HCT116 (cell line): Measurements from ENCODE around the gene LAMTOR3. TPM values are rescaled to one million over a fixed set of nuclear protein-coding genes. Genes with fewer than 3 reads are reported as not detected.
"Not testable (repeated sequence)": the region's sequence is repeated elsewhere in the genome, so short reads cannot be mapped to it uniquely, and the experiment has no call there.

ENCODE experiments used
- ATAC-seq: fragments of 200-7000 bp; cut with Tn5 transposase; 2 replicates; pipeline ENCODE4 v1.9.1; 2020; ENCODE audit warnings: mild to moderate bottlenecking, moderate library complexity
- BruUV-seq: library from RNA; stranded (reverse); fragments of 400-500 nt; replicated peaks from 2 replicates; lab custom pipeline; 2021; lab: Mats Ljungman, UMichigan
- CTCF ChIA-PET: fragments of 300-600 bp; sonication (Branson Sonifier 250); formaldehyde crosslinking; loops from one replicate; lab custom pipeline; 2021; ENCODE audit warnings: antibody characterized with exemption; lab: Charles Lee
- POLR2A ChIA-PET: fragments of 300-600, 350-600 bp; sonication (Branson Sonifier 250); formaldehyde crosslinking; loops from one replicate; lab custom pipeline; 2021; ENCODE audit warnings: antibody characterized with exemption; lab: Charles Lee
- RAD21 ChIA-PET, 2 experiments: fragments of 300-600 bp; sonication (Branson Sonifier 250); formaldehyde crosslinking; loops; one replicate each; lab custom pipeline; 2023; ENCODE audit warnings: low total read pairs in 2 of 2; ENCODE audit not compliant: uncharacterized antibody in 2 of 2, unreplicated experiment in 2 of 2, low non-redundant PET in 1 of 2; lab: Charles Lee
- DNase-seq: peaks from one replicate; pipeline ENCODE4 v3.0.0-alpha.2; 2010; ENCODE audit warnings: low read depth, low spot score
- H2AFZ ChIP-seq: fragments of 200-600 bp; shearing (Covaris generic), sonication (generic); 2 replicates; pipeline ENCODE4 v1.6.1; 2017; ENCODE audit warnings: low read depth, mixed run types, mixed read lengths, antibody characterized with exemption, low read length; ENCODE audit not compliant: poor library complexity, severe bottlenecking
- H3K27ac ChIP-seq: 2 replicates; pipeline ENCODE4 v1.5.1; 2012; ENCODE audit warnings: low read depth, low read length
- H3K27me3 ChIP-seq: fragments of 200-600 bp; sonication (generic); 2 replicates; pipeline ENCODE4 v1.6.1; 2016; ENCODE audit warnings: mixed run types, low read length, mixed read lengths; ENCODE audit not compliant: insufficient read depth
- H3K36me3 ChIP-seq, 2 experiments: fragments of 200-500 bp in 1 of 2; fragments of 200-600 bp in 1 of 2; sonication (Bioruptor generic) in 1 of 2; sonication (generic) in 1 of 2; 2 replicates each; pipeline versions ENCODE4 v1.5.1 to v1.6.1; 2014 to 2016; ENCODE audit warnings: low read length in 2 of 2, inconsistent platforms in 1 of 2, mixed read lengths in 1 of 2, mixed run types in 1 of 2; ENCODE audit not compliant: insufficient read depth in 2 of 2, control insufficient read depth in 1 of 2
- H3K4me1 ChIP-seq, 2 experiments: fragments of 200-600 bp in 1 of 2; sonication (generic) in 1 of 2; 2 replicates each; pipeline versions ENCODE4 v1.5.1 to v1.6.1; 2012 to 2017; ENCODE audit warnings: low read length in 2 of 2, inconsistent platforms in 1 of 2, mild to moderate bottlenecking in 1 of 2, mixed read lengths in 1 of 2, mixed run types in 1 of 2, moderate library complexity in 1 of 2; ENCODE audit not compliant: insufficient read depth in 2 of 2, control insufficient read depth in 1 of 2
- H3K4me2 ChIP-seq: fragments of 200-600 bp; sonication (generic); 2 replicates; pipeline ENCODE4 v1.6.1; 2017; ENCODE audit warnings: mixed run types, low read length, mixed read lengths
- H3K4me3 ChIP-seq, 2 experiments: fragments of 200-600 bp in 1 of 2; sonication (generic) in 1 of 2; replicated peaks in 1 of 2; 2 replicates each; pipeline ENCODE4 v1.5.1; 2011 to 2016; ENCODE audit warnings: low read length in 2 of 2, control low read depth in 1 of 2, low read depth in 1 of 2, mild to moderate bottlenecking in 1 of 2, mixed read lengths in 1 of 2, mixed run types in 1 of 2
- H3K79me2 ChIP-seq: fragments of 200-600 bp; sonication (generic); 2 replicates; pipeline ENCODE4 v1.6.1; 2017; ENCODE audit warnings: mild to moderate bottlenecking, mixed run types, low read length, moderate library complexity, mixed read lengths; ENCODE audit not compliant: insufficient read depth
- H3K9ac ChIP-seq: fragments of 200-600 bp; sonication (generic); 2 replicates; pipeline ENCODE4 v1.6.1; 2016; ENCODE audit warnings: low read length, mixed read lengths
- H3K9me2 ChIP-seq: fragments of 200-600 bp; sonication (generic), shearing (Covaris generic); 2 replicates; pipeline ENCODE4 v1.6.1; 2017; ENCODE audit warnings: mixed run types, mild to moderate bottlenecking, moderate library complexity; ENCODE audit not compliant: insufficient read depth
- H3K9me3 ChIP-seq, 2 experiments: fragments of 200-500 bp in 1 of 2; fragments of 200-600 bp in 1 of 2; sonication (Bioruptor generic) in 1 of 2; sonication (generic) in 1 of 2; 2 replicates each; pipeline ENCODE4 v1.6.1; 2014 to 2017; ENCODE audit warnings: low read length in 2 of 2, mixed read lengths in 2 of 2, inconsistent platforms in 1 of 2, low read depth in 1 of 2, mild to moderate bottlenecking in 1 of 2, mixed run types in 1 of 2, moderate library complexity in 1 of 2; ENCODE audit not compliant: control insufficient read depth in 1 of 2, insufficient read depth in 1 of 2
- H4K20me1 ChIP-seq: fragments of 200-600 bp; sonication (generic), shearing (Covaris generic); 2 replicates; pipeline ENCODE4 v1.6.1; 2017; ENCODE audit warnings: mixed run types, mild to moderate bottlenecking, moderate library complexity; ENCODE audit not compliant: insufficient read depth
- CBX3 ChIP-seq: IDR thresholded peaks from 2 replicates; pipeline ENCODE4 v1.6.1; 2012; ENCODE audit warnings: low read depth
- CEBPB ChIP-seq: IDR thresholded peaks from 2 replicates; pipeline ENCODE4 v1.6.1; 2012; ENCODE audit warnings: low read depth
- EGR1 ChIP-seq: IDR thresholded peaks from 2 replicates; pipeline ENCODE4 v1.6.1; 2012; ENCODE audit warnings: low read depth
- EZH2 ChIP-seq: fragments of 200-600 bp; sonication (generic); IDR thresholded peaks from 2 replicates; pipeline ENCODE4 v1.6.1; 2017; ENCODE audit warnings: antibody characterized with exemption, mixed run types
- EZH2phosphoT487 ChIP-seq: fragments of 200-600 bp; IDR thresholded peaks from 2 replicates; pipeline ENCODE4 v1.6.1; 2018; ENCODE audit warnings: antibody characterized with exemption, borderline replicate concordance
- FOSL1 ChIP-seq: IDR thresholded peaks from 2 replicates; pipeline ENCODE4 v1.6.1; 2012; ENCODE audit warnings: low read depth
- POLR2A ChIP-seq: IDR thresholded peaks from 2 replicates; pipeline ENCODE4 v1.7.0; 2011; ENCODE audit warnings: borderline replicate concordance; ENCODE audit not compliant: insufficient read depth, insufficient read length; ENCODE audit errors: extremely low read depth
- POLR2AphosphoS5 ChIP-seq: IDR thresholded peaks from 2 replicates; pipeline ENCODE4 v1.6.1; 2011; ENCODE audit warnings: mild to moderate bottlenecking, low read depth, low read length, moderate library complexity
- RAD21 ChIP-seq: IDR thresholded peaks from 2 replicates; pipeline ENCODE4 v1.6.1; 2012; ENCODE audit warnings: low read depth, mild to moderate bottlenecking
- SIN3A ChIP-seq: IDR thresholded peaks from 2 replicates; pipeline ENCODE4 v1.6.1; 2012; ENCODE audit warnings: low read depth
- SRF ChIP-seq: IDR thresholded peaks from 2 replicates; pipeline ENCODE4 v1.6.1; 2012; ENCODE audit warnings: low read depth
- YY1 ChIP-seq: IDR thresholded peaks from 2 replicates; pipeline ENCODE4 v1.6.1; 2011; ENCODE audit warnings: low read length, low read depth, moderate library complexity, mild to moderate bottlenecking; ENCODE audit not compliant: insufficient replicate concordance; ENCODE audit errors: extremely low read depth
- ZFX ChIP-seq: fragments of 450-650 bp; IDR thresholded peaks from 2 replicates; pipeline ENCODE4 v1.6.1; 2017
- ZNF274 ChIP-seq: fragments of 200-500 bp; sonication (Bioruptor generic); IDR thresholded peaks from 2 replicates; pipeline ENCODE4 v1.6.1; 2014; ENCODE audit warnings: mild to moderate bottlenecking, low read depth, low read length, inconsistent platforms
- intact Hi-C: fragments of 100-400 bp; cut with micrococcal nuclease; formaldehyde crosslinking; loops from 2 replicates; pipeline ENCODE4 v1.10.0; 2022
- total RNA-seq: library from RNA; stranded (reverse); gene quantifications from one replicate; pipeline ENCODE4 v1.2.1, GENCODE V29; 2021; ENCODE audit not compliant: unreplicated experiment
- TF ChIP-seq, protein P1 (sequence below): IDR thresholded peaks from 2 replicates; pipeline ENCODE4 v1.6.1; 2012; ENCODE audit warnings: low read depth

Gene LAMTOR3
- total RNA-seq, 1 experiment from 2014 or later: 21.0 TPM

DNA sequence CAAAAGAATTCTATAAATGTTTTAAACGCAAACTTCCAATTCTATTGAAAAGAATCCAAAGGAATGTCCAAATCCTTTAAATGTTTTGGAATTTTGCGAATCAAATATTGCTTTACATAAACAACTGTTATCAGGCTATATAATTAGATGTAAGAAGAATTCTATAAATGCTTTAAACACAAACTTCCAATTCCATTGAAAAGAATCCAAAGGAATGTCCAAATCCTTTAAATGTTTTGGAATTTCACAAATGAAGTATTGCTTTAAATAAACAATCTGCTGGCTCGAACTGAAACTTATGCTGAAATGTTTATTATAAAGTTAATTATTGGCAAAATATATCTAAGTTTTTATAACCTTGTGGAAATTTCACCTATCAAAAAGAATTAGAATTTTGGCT, 61.5 kb downstream of the LAMTOR3 start (continued):
- TF ChIP-seq, protein P1, sequence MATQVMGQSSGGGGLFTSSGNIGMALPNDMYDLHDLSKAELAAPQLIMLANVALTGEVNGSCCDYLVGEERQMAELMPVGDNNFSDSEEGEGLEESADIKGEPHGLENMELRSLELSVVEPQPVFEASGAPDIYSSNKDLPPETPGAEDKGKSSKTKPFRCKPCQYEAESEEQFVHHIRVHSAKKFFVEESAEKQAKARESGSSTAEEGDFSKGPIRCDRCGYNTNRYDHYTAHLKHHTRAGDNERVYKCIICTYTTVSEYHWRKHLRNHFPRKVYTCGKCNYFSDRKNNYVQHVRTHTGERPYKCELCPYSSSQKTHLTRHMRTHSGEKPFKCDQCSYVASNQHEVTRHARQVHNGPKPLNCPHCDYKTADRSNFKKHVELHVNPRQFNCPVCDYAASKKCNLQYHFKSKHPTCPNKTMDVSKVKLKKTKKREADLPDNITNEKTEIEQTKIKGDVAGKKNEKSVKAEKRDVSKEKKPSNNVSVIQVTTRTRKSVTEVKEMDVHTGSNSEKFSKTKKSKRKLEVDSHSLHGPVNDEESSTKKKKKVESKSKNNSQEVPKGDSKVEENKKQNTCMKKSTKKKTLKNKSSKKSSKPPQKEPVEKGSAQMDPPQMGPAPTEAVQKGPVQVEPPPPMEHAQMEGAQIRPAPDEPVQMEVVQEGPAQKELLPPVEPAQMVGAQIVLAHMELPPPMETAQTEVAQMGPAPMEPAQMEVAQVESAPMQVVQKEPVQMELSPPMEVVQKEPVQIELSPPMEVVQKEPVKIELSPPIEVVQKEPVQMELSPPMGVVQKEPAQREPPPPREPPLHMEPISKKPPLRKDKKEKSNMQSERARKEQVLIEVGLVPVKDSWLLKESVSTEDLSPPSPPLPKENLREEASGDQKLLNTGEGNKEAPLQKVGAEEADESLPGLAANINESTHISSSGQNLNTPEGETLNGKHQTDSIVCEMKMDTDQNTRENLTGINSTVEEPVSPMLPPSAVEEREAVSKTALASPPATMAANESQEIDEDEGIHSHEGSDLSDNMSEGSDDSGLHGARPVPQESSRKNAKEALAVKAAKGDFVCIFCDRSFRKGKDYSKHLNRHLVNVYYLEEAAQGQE: no peak
- TF ChIP-seq POLR2AphosphoS5 (no peak), FOSL1 (no peak), POLR2A (no peak), RAD21 (no peak), ZFX (no peak)

DNA sequence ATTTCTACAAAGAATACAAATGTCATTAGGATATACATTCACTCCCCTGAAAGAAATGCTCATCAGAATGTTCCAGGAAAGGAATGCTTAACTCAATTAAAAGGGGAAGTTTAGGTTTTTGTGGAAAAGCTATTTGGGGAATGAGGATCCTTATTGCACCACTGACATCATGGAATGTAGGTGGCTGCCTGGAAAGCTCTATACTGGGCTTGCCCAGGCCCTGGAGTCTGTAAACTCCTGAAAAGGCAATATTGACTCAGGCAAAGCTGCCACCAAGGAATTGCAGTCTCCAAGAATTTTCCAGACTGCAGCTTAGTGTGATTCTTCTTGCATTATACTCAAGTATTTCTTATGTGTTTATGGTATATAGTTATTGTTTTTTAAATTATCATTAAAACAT, 61.9 kb downstream of the LAMTOR3 start:
- H3K4me2 ChIP-seq: no peak overlapping the region
- H3K9me3 ChIP-seq: no peaks in the 10 kb centered on the region
- no peak overlapping the region for H3K27ac ChIP-seq
- no peaks in the 10 kb centered on the region for H4K20me1 ChIP-seq
- H3K4me1 ChIP-seq: no peaks in the 10 kb centered on the region
- RAD21 ChIA-PET: no interaction called here
- ATAC-seq: no peak
- no peak for DNase-seq
- H3K4me3 ChIP-seq: no peak overlapping the region
- CTCF ChIA-PET: no interaction called here
- no peaks in the 10 kb centered on the region for H3K27me3 ChIP-seq
- intact Hi-C loops: no loop called here
- H3K9ac ChIP-seq: no peak overlapping the region
- POLR2A ChIA-PET: no interaction called here
- H3K79me2 ChIP-seq: no peaks in the 10 kb centered on the region
- H3K9me2 ChIP-seq: no peaks in the 10 kb centered on the region
- TF ChIP-seq POLR2A (no peak), POLR2AphosphoS5 (no peak), SIN3A (no peak), SRF (no peak), EGR1 (no peak), CBX3 (no peak), YY1 (no peak), FOSL1 (no peak), RAD21 (no peak), CEBPB (no peak), EZH2phosphoT487 (no peak), EZH2 (no peak), ZNF274 (no peak)
- TF ChIP-seq, protein P1: no peak
- BruUV-seq: no TSS peak
- no peak overlapping the region for H2AFZ ChIP-seq
- no peaks in the 10 kb centered on the region for H3K36me3 ChIP-seq

DNA sequence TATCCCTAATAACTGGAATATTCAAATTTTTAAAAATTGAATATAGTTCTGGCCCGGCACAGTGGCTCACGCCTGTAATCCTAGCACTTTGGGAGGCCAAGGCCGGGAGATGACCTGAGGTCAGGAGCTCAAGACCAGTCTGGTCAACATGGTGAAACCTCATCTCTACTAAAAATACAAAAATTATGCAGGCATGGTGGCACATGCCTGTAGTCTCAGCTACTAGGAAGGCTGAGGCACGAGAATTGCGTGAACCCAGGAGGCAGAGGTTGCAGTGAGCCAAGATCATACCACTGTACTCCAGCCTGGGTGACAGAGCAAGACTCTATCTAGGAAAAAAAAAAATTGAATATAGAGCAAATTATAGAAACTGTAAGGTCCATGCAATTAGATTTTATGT, 64.2 kb downstream of the LAMTOR3 start:
- H3K9me3 ChIP-seq, DNase-seq, H3K27me3 ChIP-seq, H3K9me2 ChIP-seq, intact Hi-C loops, H3K4me1 ChIP-seq, H3K27ac ChIP-seq, RAD21 ChIA-PET, H3K4me2 ChIP-seq, H3K9ac ChIP-seq, ATAC-seq, H4K20me1 ChIP-seq, BruUV-seq, H2AFZ ChIP-seq, H3K79me2 ChIP-seq, POLR2A ChIA-PET, H3K4me3 ChIP-seq, H3K36me3 ChIP-seq: not testable (repeated sequence)
- CTCF ChIA-PET: interaction anchor here (1.2 kb wide), 1 partner anchor 22 kb away, joined by 3 read pairs; no protein-coding TSS in a partner anchor
